ENCODE measurements around the gene PCK1.

The PCK1 gene

DNA sequence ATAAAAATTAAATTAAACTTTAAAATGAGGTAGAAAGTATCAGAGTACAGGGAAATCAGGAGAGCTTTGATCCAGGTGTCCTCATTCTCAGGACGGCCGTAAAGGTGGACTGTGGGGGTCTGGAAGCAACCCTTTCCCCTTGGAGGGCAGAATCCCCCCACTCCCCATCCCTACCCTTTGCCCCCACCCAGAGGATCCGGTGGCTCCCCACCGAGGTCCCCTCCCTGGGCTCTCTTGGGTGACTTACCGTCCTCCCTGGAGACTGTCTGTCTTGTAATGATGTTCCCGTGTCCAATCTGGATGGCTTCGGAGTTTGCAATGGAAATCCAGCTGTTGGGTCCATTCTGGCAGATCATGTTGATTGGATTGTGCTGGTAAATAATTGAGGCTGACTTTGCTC lies 52.0 kb downstream of the PCK1 start:
- no peaks in the 10 kb centered on the region for H3K9me3 ChIP-seq (ENCODE audit: low read depth, low read length)
- no peak for DNase-seq (ENCODE audit: low read depth, low spot score)
- no peaks in the 10 kb centered on the region for H3K36me3 ChIP-seq (ENCODE audit: insufficient read depth, low read length)
- TF ChIP-seq FOXP2 (optimal IDR thresholded peaks at IDR 0.05; ENCODE audit: control extremely low read depth, extremely low read length, insufficient read depth) (no peak), POLR2AphosphoS5 (IDR thresholded peaks at IDR 0.05; ENCODE audit: borderline replicate concordance, low read depth, low read length) (no peak), EZH2 (IDR thresholded peaks at IDR 0.05) (no peak)
- H3K4me3 ChIP-seq, result no peak overlapping the region
- no peak overlapping the region for H3K27ac ChIP-seq
- no peak overlapping the region for H3K9ac ChIP-seq (ENCODE audit: insufficient read length)

- no peak overlapping the region for H3K27ac ChIP-seq
- TF ChIP-seq FOXP2 (optimal IDR thresholded peaks at IDR 0.05; ENCODE audit: control extremely low read depth, extremely low read length, insufficient read depth), result no peak
- no peak for TF ChIP-seq POLR2AphosphoS5 (IDR thresholded peaks at IDR 0.05; ENCODE audit: borderline replicate concordance, low read depth, low read length)
- TF ChIP-seq EZH2 (IDR thresholded peaks at IDR 0.05), result no peak
- no peak for DNase-seq (ENCODE audit: low read depth, low spot score)
- no peak overlapping the region for H3K4me3 ChIP-seq
- no peak overlapping the region for H3K9ac ChIP-seq (ENCODE audit: insufficient read length)
- H3K36me3 ChIP-seq (ENCODE audit: insufficient read depth, low read length), result no peaks in the 10 kb centered on the region
- H3K9me3 ChIP-seq (ENCODE audit: low read depth, low read length), result no peaks in the 10 kb centered on the region
Observed at GRCh38 chr20:57613481-57613921, 52.6 kb downstream of the PCK1 start.

- H3K27ac ChIP-seq, result no peak overlapping the region
- no peaks in the 10 kb centered on the region for H3K36me3 ChIP-seq (ENCODE audit: insufficient read depth, low read length)
- H3K9ac ChIP-seq (ENCODE audit: insufficient read length), result no peak overlapping the region
- no peak overlapping the region for H3K4me3 ChIP-seq
- no peak for TF ChIP-seq POLR2AphosphoS5 (IDR thresholded peaks at IDR 0.05; ENCODE audit: borderline replicate concordance, low read depth, low read length)
- TF ChIP-seq FOXP2 (optimal IDR thresholded peaks at IDR 0.05; ENCODE audit: control extremely low read depth, extremely low read length, insufficient read depth), result no peak
- TF ChIP-seq EZH2 (IDR thresholded peaks at IDR 0.05), result no peak
- DNase-seq (ENCODE audit: low read depth, low spot score), result no peak
- no peaks in the 10 kb centered on the region for H3K9me3 ChIP-seq (ENCODE audit: low read depth, low read length)
Observed at GRCh38 chr20:57614490-57615444, 53.9 kb downstream of the PCK1 start.

DNA sequence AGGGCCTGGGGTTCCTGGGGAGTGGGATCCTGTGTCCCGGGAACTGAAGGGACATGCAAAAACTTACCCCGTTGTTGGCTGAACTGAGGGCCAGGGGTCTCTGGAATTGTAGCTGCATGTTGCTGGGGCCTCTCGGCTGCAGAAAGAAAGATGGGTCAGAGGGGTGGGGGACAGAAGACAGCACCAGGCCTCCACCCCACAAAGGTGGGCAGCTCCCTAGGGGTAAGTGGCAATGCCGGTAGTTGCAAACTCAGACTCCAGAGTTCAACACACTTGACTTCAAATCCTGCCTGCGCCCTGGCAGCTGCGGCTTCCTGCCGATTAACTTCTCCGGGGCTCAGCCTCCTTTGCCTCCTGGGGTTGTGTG lies 54.5 kb downstream of the PCK1 start:
- no peak for DNase-seq (ENCODE audit: low read depth, low spot score)
- no peaks in the 10 kb centered on the region for H3K9me3 ChIP-seq (ENCODE audit: low read depth, low read length)
- no peak overlapping the region for H3K4me3 ChIP-seq
- H3K9ac ChIP-seq (ENCODE audit: insufficient read length), result no peak overlapping the region
- H3K27ac ChIP-seq, result no peak overlapping the region
- TF ChIP-seq EZH2 (IDR thresholded peaks at IDR 0.05), result no peak
- TF ChIP-seq FOXP2 (optimal IDR thresholded peaks at IDR 0.05; ENCODE audit: control extremely low read depth, extremely low read length, insufficient read depth), result no peak
- no peak for TF ChIP-seq POLR2AphosphoS5 (IDR thresholded peaks at IDR 0.05; ENCODE audit: borderline replicate concordance, low read depth, low read length)
- H3K36me3 ChIP-seq (ENCODE audit: insufficient read depth, low read length), result no peaks in the 10 kb centered on the region

DNA sequence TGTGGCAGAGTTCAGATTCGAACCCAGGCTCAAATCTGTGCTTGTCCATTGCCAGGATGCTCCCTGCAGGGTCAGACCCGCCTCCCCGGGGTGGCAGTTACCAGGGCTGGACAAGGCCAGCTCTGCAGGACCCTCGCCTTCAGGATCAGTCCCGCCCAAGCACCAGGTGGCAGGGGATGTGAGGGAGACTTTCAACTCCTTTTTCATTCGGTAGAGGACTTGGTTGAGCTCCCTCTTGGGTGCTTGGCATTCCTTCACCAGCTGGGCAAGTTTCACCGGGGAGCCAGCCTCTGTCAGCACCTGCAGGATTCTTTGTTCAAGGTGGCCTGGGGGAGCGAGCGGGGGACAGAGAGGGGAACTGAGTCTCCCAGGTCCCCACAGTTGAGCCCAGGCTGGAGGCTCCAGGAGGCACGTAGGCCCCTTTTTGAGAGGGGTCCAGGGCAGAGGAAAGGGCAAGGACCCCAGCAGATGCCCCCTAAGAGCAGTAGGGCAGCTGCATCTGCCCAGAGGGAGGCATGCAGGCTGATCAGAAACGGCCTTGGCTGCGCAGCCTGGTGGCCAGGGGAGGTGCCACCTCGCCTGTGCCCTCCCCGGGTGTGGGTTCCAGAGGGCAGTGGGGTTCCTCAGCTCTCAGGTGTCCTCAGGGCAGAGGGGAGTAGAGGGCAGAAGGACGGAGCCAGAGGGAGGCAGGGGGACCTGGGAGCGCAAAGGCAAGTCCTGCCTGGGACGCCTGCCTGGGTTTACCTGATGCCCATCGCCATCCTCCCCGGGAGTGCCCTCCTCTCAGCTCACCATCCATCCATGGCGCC lies 55.4 kb downstream of the PCK1 start:
- Histone ChIP-seq H3K9ac (ENCODE audit: insufficient read length) (no peak overlapping the region), H3K36me3 (ENCODE audit: insufficient read depth, low read length) (no peaks in the 10 kb centered on the region), H3K4me3 (no peak overlapping the region), H3K27ac (no peak overlapping the region), H3K9me3 (ENCODE audit: low read depth, low read length) (no peaks in the 10 kb centered on the region)
- TF ChIP-seq POLR2AphosphoS5 (IDR thresholded peaks at IDR 0.05; ENCODE audit: borderline replicate concordance, low read depth, low read length) (no peak), FOXP2 (optimal IDR thresholded peaks at IDR 0.05; ENCODE audit: control extremely low read depth, extremely low read length, insufficient read depth) (no peak), EZH2 (IDR thresholded peaks at IDR 0.05) (no peak)
- no peak for DNase-seq (ENCODE audit: low read depth, low spot score)

DNA sequence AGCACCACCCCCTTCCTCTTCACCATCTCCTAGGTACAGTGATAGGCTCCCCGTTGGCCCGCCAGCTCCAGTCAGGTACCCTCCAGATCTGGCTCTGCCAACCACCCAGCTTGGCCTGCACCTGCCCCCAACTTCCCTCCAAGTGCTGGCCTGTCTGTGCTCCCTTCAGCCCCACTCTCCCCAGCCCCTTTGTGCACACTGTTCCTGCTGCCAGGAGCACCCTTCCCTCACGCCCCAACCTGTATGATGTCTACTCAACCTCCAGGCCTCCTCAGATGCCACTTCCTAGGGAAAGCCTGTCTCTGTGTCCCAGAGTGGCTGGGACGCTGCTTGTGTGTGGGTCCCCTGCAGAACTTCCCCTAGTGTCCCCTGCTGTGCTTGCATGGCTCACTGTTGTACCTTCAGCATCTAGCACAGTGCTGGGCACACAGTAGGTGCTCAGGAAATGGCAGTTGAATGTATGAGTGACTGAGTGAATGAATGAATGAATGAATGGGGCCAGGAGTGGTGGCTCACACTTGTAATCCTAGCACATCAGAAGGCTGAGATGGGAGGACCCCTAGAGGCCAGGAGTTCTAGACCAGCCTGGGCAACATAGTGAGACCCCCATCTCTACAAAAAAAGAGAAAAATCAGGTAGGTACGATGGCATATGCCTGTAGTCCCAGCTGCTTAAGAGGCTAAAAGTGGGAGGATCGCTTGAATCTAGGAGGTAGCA lies 56.3 kb downstream of the PCK1 start:
- DNase-seq (ENCODE audit: low read depth, low spot score), result no peak
- H3K9me3 ChIP-seq (ENCODE audit: low read depth, low read length), result no peaks in the 10 kb centered on the region
- TF ChIP-seq POLR2AphosphoS5 (IDR thresholded peaks at IDR 0.05; ENCODE audit: borderline replicate concordance, low read depth, low read length) (no peak), EZH2 (IDR thresholded peaks at IDR 0.05) (no peak), FOXP2 (optimal IDR thresholded peaks at IDR 0.05; ENCODE audit: control extremely low read depth, extremely low read length, insufficient read depth) (no peak)
- no peaks in the 10 kb centered on the region for H3K36me3 ChIP-seq (ENCODE audit: insufficient read depth, low read length)
- no peak overlapping the region for H3K4me3 ChIP-seq
- no peak overlapping the region for H3K9ac ChIP-seq (ENCODE audit: insufficient read length)
- H3K27ac ChIP-seq, result no peak overlapping the region
